ENCODE results near the gene RPL32.
"Not testable (repeated sequence)": the region's sequence is repeated elsewhere in the genome, so short reads cannot be mapped to it uniquely, and the experiment has no call there.

Gene RPL32

DNA sequence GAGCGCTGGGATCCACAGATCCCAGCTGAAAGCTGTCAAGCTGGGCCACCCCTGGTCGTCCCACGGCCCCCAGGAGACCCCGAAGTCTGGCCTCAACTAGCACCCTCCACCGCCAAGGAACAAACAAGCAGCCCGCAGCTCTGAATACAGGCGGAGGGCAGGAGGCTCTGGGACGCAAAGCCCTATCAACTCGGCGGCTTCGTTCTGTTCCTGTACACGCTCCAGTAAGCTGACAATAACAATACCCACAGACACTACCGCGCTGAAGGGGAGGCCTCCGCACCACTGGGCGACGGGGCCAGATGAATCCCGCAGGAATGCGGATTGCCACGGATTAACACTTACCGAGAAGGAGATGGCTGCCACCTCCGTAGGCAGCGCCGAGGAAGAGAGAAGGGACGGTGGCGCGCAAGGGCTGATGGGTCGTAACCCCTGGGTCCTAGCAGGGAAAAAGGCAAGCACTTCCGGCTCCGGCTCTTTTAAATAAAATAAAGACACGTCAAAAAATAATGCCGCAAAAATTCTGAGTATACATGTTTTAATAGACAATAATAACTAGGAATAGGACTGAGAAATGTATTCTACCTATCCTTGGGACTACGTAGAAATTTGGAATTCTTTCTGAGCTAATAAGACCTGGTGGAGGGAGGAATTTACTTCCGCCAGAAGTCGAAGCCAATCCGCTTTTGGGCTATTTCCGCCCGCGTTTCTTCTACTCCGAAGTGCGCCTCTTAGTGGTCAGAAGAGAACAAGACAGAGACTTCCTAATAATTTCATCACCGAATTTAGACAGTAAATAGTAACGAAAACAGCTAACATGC is at the start of gene RPL32:
Gene RPL32, minus strand, starts transcription at position 417 of the 821 bp plus-strand sequence. CDS start 1,328 bp downstream, outside the sequence.
- peak within 1 kb of the TSS; percentile 100 for H3K27ac ChIP-seq (ENCODE audit: low read length)
- H3K9ac ChIP-seq (ENCODE audit: low read length) = peak within 1 kb of the TSS; percentile 96
- no peaks in the 10 kb centered on the region for H3K27me3 ChIP-seq (ENCODE audit: control insufficient read depth, insufficient read depth, low read length)
- H3K4me1 ChIP-seq (ENCODE audit: control insufficient read depth, low read depth, low read length) = peaks cover 9% of the 10 kb centered on the region
- no peaks in the 10 kb centered on the region for H3K9me3 ChIP-seq (ENCODE audit: control insufficient read depth, low read depth, low read length)
- H3K4me3 ChIP-seq (ENCODE audit: low read length) = peak within 1 kb of the TSS; percentile 94
- H3K36me3 ChIP-seq (ENCODE audit: control insufficient read depth, low read depth, low read length) = peaks cover 37% of the 10 kb centered on the region

DNA sequence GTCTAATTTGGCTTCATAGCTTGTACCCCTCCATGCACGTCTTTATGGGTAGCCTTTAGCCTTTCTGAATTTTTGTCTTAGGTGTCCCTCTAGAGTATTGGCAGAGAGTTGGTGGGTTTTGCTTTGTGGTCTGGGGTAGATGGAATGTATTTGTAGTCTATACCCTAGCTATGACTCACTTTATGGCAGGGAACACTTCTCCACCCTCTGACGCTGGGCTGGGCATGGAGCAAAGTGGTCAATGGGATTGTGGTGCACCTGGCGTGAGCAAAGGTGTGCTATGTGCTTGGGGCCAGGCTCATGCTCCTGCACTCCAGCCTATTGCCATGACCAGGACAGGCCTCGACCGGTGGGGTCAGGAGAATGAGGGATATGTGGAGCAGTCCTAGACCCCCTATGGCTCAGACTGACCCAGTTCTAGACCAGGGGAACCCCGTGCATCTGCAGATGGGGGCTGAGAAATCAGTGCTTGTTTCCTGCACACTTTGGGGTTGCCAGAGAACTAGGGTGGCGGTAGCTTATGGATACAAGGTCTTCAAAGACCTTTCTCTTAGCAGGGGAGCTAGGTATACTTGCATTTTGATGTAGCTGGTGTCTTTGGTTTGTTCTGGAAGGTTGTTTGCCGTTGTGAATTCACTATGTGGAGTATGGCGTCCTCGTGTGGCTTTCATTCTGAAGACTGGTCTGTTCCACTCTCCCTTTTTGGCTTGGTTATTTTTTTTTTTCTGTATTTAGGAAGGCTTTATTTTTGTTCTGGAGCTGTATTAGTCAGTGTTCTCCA is 49.4 kb upstream of the RPL32 start:
- Histone ChIP-seq H3K9me3 (ENCODE audit: control insufficient read depth, low read depth, low read length) (no peaks in the 10 kb centered on the region), H3K36me3 (ENCODE audit: control insufficient read depth, low read depth, low read length) (no peaks in the 10 kb centered on the region), H3K4me1 (ENCODE audit: control insufficient read depth, low read depth, low read length) (no peaks in the 10 kb centered on the region), H3K27me3 (ENCODE audit: control insufficient read depth, insufficient read depth, low read length) (peaks cover 27% of the 10 kb centered on the region), H3K27ac (ENCODE audit: low read length) (no peak overlapping the region), H3K9ac (ENCODE audit: low read length) (no peak overlapping the region), H3K4me3 (ENCODE audit: low read length) (no peak overlapping the region)

DNA sequence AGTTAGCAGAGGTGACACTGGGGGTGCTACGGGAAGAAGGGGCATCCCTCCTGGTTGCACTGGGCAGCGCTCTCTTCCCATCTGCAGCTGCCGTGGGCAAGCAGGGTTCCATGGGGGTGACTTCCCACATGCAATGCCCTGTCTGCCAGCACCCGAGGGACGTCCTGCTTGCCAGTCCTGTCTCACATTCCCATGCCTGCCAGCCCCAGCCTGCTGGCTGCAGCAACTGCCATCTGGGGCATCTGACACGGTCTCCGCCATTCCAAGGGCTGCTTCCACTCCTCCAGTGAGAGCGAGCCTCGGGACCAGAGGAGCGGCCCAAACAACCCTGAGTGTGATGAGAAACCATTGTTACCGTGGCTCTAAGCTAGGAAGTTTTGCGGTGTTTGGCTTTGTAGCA is 45.4 kb upstream of the RPL32 start:
- Histone ChIP-seq H3K27me3 (ENCODE audit: control insufficient read depth, insufficient read depth, low read length) (peaks cover 29% of the 10 kb centered on the region), H3K4me1 (ENCODE audit: control insufficient read depth, low read depth, low read length) (no peaks in the 10 kb centered on the region), H3K9me3 (ENCODE audit: control insufficient read depth, low read depth, low read length) (no peaks in the 10 kb centered on the region), H3K36me3 (ENCODE audit: control insufficient read depth, low read depth, low read length) (no peaks in the 10 kb centered on the region), H3K27ac (ENCODE audit: low read length) (no peak overlapping the region), H3K4me3 (ENCODE audit: low read length) (no peak overlapping the region), H3K9ac (ENCODE audit: low read length) (no peak overlapping the region)

DNA sequence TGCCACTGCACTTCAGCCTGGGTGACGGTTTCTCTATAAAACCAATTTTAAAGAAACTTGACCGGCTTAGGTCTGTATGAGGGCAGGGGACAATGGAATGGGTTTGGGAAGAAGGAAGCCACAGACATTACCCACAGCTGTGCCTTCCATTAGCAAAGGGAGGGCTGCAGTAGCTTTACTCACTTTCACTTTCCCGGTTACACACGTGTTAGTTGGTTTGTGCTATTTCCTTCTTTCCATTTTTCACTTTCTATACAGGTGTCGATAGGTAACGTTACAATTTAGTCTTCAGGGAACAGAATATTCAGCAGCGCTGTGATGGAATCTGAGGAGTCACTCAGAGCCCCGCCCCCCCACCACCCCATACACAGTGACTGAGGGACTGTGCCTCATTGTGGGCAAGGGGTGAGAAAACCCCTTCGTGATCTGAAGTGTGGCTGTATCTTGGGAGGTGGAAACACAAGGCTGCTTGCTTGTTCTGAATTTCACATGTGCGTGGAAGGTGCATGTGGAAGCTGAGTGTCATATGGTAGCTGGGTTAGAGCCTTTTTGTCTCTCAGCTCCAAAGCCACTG is 44.8 kb upstream of the RPL32 start:
- Histone ChIP-seq H3K9me3 (ENCODE audit: control insufficient read depth, low read depth, low read length) (no peaks in the 10 kb centered on the region), H3K9ac (ENCODE audit: low read length) (no peak overlapping the region), H3K4me3 (ENCODE audit: low read length) (no peak overlapping the region), H3K27ac (ENCODE audit: low read length) (no peak overlapping the region), H3K4me1 (ENCODE audit: control insufficient read depth, low read depth, low read length) (no peaks in the 10 kb centered on the region), H3K36me3 (ENCODE audit: control insufficient read depth, low read depth, low read length) (no peaks in the 10 kb centered on the region), H3K27me3 (ENCODE audit: control insufficient read depth, insufficient read depth, low read length) (peaks cover 23% of the 10 kb centered on the region)

DNA sequence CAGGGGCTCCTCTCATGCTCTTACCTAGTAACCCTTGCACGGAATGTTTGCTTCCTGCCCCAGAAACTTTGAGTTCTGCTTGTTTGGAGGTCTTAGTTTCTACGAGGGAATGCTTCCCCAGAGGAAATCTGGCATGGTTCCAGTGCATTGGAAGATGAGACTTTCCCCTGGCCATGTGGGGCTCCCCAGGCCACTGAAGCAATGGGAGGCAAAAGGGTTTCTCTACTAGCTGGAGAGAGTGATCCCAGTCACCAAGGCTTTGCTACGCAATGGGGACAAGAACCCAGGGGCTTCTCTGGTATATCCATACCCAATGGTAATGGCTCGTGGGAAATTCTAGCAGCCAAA is 44.2 kb upstream of the RPL32 start:
- Histone ChIP-seq H3K27ac (ENCODE audit: low read length) (no peak overlapping the region), H3K9me3 (ENCODE audit: control insufficient read depth, low read depth, low read length) (no peaks in the 10 kb centered on the region), H3K9ac (ENCODE audit: low read length) (no peak overlapping the region), H3K27me3 (ENCODE audit: control insufficient read depth, insufficient read depth, low read length) (peaks cover 17% of the 10 kb centered on the region), H3K4me1 (ENCODE audit: control insufficient read depth, low read depth, low read length) (no peaks in the 10 kb centered on the region), H3K4me3 (ENCODE audit: low read length) (no peak overlapping the region), H3K36me3 (ENCODE audit: control insufficient read depth, low read depth, low read length) (no peaks in the 10 kb centered on the region)

DNA sequence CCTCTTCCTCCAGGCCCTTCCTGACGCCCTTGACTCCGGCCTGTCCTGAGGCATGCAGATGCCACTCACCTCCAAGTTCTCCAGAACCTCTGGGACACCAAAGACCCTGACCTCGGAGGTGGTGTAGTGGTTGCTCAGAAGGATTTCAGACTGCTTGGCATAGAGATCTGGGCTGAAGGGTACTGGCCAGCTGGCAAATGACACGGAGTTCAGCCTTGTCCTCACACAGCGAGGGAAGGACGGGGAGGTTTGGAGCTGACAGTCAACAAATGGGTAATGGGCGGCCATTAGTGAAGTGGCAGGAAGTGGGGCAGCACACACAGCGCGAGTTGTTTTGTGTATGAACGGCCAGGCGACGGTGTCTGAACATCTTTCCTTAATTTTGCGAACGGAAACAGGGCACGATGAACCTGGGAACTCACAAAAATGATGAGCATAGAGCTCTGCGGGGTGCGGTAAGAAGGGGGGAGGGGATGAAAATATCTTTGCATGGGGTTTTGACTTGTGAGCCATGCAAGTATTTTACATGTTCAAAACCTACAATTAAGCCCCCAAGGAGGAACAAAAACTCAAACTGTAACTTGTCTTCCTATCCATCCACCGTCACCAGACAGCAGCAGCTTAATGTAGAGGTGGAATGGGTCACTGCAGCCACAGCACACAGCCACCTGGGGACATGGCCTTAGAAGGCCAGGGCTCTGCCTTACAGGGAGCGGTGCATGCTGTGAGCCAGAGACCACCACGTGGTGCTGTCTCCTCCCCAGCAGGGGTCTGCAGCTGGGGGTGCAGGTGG is 43.6 kb upstream of the RPL32 start:
- H3K27ac ChIP-seq (ENCODE audit: low read length) = no peak overlapping the region
- peaks cover 12% of the 10 kb centered on the region for H3K27me3 ChIP-seq (ENCODE audit: control insufficient read depth, insufficient read depth, low read length)
- no peaks in the 10 kb centered on the region for H3K9me3 ChIP-seq (ENCODE audit: control insufficient read depth, low read depth, low read length)
- no peak overlapping the region for H3K9ac ChIP-seq (ENCODE audit: low read length)
- H3K36me3 ChIP-seq (ENCODE audit: control insufficient read depth, low read depth, low read length) = no peaks in the 10 kb centered on the region
- H3K4me3 ChIP-seq (ENCODE audit: low read length) = no peak overlapping the region
- no peaks in the 10 kb centered on the region for H3K4me1 ChIP-seq (ENCODE audit: control insufficient read depth, low read depth, low read length)

DNA sequence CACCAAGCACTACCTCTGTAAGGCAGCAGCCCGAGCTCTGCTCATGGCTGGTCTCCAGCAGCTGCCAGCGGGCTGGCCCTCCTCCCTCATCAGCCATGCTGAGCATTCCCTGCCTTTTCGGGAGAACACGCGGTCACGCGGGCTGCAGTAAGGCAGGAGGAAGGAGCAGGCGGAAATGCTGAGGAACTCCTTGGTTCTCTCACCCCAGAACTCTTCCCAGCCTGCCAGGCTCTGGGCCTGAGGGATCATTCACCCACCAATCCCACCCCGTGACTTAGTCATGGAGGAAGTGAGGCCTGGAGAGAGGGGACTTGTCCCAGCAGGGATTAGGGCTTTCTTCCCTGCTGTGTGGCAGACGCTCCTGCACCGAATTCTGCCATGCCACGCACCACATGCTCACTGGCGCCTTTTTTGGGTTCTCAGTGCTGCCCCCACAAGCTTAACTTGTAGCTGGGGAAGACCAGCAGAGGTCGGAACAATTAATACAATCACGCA is 42.9 kb upstream of the RPL32 start:
- H3K27me3 ChIP-seq (ENCODE audit: control insufficient read depth, insufficient read depth, low read length) = peaks cover 11% of the 10 kb centered on the region
- H3K9me3 ChIP-seq (ENCODE audit: control insufficient read depth, low read depth, low read length) = no peaks in the 10 kb centered on the region
- no peaks in the 10 kb centered on the region for H3K4me1 ChIP-seq (ENCODE audit: control insufficient read depth, low read depth, low read length)
- no peak overlapping the region for H3K9ac ChIP-seq (ENCODE audit: low read length)
- H3K36me3 ChIP-seq (ENCODE audit: control insufficient read depth, low read depth, low read length) = no peaks in the 10 kb centered on the region
- H3K4me3 ChIP-seq (ENCODE audit: low read length) = no peak overlapping the region
- no peak overlapping the region for H3K27ac ChIP-seq (ENCODE audit: low read length)

DNA sequence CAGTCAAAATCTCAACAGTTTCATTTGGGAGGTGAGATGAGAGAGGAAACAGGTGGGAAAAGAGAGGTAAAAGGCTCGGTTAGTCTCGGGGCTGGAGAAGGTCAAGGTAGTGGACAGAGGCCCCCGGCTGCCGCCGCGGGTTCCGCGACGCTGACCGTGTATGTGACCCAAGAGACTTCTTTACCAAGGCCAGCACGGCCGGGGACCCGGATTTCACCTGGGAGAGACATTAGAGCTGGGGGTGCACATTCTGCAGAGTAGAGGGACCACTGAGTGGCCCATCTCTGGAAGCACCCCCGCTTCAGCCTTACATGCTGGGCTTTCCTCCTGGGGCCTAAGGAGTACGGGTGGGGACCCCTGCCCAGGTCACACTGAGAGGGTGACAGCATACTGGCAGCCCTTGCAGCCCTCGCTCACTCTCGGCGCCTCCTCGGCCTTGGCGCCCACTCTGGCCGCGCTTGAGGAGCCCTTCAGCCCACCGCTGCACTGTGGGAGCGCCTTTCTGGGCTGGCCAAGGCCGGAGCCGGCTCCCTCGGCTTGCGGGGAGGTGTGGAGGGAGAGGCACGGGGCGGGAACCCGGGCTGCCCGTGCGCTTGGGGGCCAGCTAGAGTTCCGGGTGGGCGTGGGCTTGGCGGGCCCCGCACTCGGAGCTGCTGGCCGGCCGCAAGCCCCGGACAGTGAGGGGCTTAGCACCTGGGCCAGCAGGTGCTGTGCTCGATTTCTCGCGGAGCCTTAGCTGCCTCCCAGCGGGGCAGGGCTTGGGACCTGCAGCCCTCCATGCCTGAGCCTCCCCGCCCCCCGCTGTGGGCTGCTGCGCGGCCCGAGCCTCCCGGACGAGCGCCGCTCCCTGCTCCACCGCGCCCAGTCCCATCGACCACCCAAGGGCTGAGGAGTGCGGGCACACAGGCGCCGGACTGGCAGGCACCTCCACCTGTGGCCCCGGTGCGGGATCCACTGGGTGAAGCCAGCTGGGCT is 41.3 kb upstream of the RPL32 start:
- H3K4me1 ChIP-seq (ENCODE audit: control insufficient read depth, low read depth, low read length) = no peaks in the 10 kb centered on the region
- H3K36me3 ChIP-seq (ENCODE audit: control insufficient read depth, low read depth, low read length) = no peaks in the 10 kb centered on the region
- H3K4me3 ChIP-seq (ENCODE audit: low read length) = no peak overlapping the region
- no peak overlapping the region for H3K27ac ChIP-seq (ENCODE audit: low read length)
- H3K9me3 ChIP-seq (ENCODE audit: control insufficient read depth, low read depth, low read length) = no peaks in the 10 kb centered on the region
- peaks cover 11% of the 10 kb centered on the region for H3K27me3 ChIP-seq (ENCODE audit: control insufficient read depth, insufficient read depth, low read length)
- no peak overlapping the region for H3K9ac ChIP-seq (ENCODE audit: low read length)

DNA sequence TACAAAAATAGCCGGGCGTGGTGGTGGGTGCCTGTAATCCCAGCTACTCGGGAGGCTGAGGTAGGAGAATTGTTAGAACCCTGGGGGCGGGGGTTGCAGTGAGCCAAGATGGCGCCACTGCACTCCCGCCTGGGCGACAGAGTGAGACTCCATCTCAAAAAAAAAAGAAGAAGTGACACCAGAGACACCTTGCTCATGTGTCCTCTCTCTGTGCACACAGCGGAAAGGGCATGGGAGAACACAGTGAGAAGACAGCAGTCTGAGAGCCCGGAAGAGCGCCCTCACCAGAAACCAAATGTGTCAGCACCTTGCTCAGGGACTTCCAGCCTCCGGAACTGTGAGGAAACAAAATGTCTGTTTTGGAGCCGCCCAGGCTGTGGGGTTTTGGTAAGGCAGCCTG is 40.5 kb upstream of the RPL32 start:
- H3K4me3 ChIP-seq (ENCODE audit: low read length); H3K9me3 ChIP-seq (ENCODE audit: control insufficient read depth, low read depth, low read length); H3K27ac ChIP-seq (ENCODE audit: low read length); H3K9ac ChIP-seq (ENCODE audit: low read length); H3K4me1 ChIP-seq (ENCODE audit: control insufficient read depth, low read depth, low read length); H3K27me3 ChIP-seq (ENCODE audit: control insufficient read depth, insufficient read depth, low read length); H3K36me3 ChIP-seq (ENCODE audit: control insufficient read depth, low read depth, low read length): not testable (repeated sequence)

DNA sequence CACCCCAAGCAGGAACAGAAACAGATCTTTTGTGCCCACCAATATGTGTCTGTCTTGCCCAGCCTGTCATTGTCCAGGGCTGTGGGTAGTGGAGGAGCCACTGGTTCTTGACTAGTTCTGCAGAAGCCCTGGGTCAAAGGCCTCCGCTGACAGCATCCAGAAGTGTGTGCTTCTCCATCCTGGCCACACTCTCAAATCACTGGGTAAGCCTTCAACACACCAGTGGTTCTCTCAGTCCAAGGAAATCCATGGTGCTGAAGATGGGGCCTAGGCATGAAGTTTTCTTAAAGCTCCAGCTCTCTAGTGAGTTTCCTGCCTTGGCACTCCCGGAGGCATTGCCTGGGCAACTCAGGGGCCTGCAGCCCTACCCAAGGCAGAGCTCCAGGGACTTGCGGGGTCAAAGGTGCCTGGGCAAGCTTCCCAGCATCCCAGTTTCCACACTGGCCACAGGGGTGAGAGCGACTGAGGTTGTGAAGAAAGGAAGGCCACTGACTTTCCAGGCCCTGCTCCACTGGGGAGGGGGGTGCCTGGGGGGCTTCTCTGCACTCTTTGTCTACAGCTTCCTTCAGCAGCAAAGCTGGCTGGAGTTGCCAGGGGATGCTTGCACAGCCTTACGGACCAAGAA is 37.9 kb upstream of the RPL32 start:
- no peaks in the 10 kb centered on the region for H3K4me1 ChIP-seq (ENCODE audit: control insufficient read depth, low read depth, low read length)
- H3K9me3 ChIP-seq (ENCODE audit: control insufficient read depth, low read depth, low read length) = no peaks in the 10 kb centered on the region
- H3K9ac ChIP-seq (ENCODE audit: low read length) = no peak overlapping the region
- H3K27me3 ChIP-seq (ENCODE audit: control insufficient read depth, insufficient read depth, low read length) = peaks cover 18% of the 10 kb centered on the region
- H3K4me3 ChIP-seq (ENCODE audit: low read length) = no peak overlapping the region
- no peak overlapping the region for H3K27ac ChIP-seq (ENCODE audit: low read length)
- H3K36me3 ChIP-seq (ENCODE audit: control insufficient read depth, low read depth, low read length) = no peaks in the 10 kb centered on the region

All from iPS-18a (cell line).